Activated naive CD4-positive, alpha-beta T cell treated with Interleukin-2 at 50 U/mL for 16 hours (primary cell): ENCODE measurements around the gene IQUB.
"Not testable (repeated sequence)": the region's sequence is repeated elsewhere in the genome, so short reads cannot be mapped to it uniquely, and the experiment has no call there.

Experiments
- DNase-seq: peaks from one replicate; pipeline ENCODE4 v3.0.0-alpha.2; 2020

The IQUB gene

DNA sequence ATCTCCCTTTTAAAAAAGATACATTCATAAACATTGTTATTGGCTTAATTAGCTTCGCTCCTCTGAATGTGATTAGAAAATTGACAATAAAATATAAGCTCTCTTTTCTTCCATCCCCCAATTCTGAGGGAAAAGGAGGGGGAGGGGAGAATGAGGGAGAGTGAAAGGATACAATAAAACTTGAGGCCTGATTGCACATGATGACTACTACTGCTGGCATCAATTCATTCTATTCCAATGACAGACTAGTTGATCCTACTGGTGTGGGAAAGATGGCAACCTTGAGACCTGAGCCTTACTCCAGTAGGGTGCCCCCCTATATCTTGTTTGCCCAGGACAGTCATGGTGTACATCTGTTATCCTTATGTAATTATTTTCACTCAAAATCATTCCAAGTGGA lies 4.5 kb upstream of the IQUB start:
- no peak for DNase-seq

GRCh38 chr7:123538189-123538714 lies 3.9 kb upstream of the IQUB start:
- DNase-seq = no peak

- no peak for DNase-seq
Observed at GRCh38 chr7:123537026-123537642, 2.7 kb upstream of the IQUB start.

DNA sequence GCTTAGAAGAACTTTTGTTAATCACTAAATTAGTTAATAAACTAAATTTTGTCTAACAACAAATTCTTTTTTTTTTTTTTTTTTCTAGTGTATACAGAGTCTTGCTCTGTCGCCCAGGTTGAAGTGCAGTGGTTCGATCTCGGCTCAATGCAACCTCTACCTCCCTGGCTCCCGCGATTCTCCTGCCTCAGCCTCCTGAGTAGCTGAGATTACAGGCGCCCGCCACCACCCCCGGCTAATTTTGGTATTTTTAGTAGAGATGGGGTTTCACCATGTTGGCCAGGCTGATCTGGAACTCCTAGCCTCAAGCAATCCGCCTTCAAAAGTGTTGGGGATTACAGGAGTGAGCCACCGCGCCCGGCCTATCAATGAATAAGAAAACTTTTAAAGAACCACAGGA lies 1.1 kb upstream of the IQUB start:
- DNase-seq = no peak

DNA sequence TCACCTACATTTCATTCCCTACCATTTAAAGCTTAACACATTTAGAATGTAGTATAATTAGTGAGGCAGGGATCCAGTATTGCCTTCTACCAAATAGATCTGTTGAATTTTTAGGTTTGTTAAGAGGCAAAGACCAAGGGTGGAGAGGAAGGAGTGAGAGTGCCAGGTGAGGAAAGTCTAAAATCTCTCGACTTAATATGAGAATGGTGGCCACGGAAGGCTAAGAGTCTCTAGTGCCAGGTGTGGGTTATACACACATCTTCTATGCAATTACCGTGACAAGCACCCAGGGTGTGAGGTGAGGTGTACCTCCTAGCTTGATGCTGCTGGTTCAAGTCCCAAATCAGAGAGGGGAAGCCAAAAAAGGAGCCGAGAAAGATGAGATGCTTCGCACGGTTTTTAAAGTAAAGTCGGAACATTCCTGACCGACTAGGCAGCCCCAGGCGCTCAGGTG lies 439 bp downstream of the IQUB start:
- peak; percentile 20 for DNase-seq

DNA sequence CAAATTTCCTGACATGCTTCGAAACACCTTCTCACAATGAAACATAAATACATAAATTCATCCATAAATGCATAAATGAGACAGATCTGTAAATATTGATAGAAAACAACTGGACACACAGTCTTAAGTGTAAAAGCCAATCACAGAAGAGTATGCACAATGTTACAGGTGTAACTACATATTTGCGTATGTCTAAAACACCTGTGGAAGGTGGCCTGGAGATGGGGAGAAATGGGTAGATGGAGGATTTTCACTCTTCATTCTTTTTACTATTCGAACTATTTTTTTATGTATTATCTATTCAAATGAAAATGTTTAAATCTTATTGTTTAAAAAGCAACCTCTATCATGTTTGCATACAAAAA lies 860 bp downstream of the IQUB start:
- no peak for DNase-seq

- peak; percentile 40 for DNase-seq
Observed at GRCh38 chr7:123532788-123533552, 1.4 kb downstream of the IQUB start.

DNA sequence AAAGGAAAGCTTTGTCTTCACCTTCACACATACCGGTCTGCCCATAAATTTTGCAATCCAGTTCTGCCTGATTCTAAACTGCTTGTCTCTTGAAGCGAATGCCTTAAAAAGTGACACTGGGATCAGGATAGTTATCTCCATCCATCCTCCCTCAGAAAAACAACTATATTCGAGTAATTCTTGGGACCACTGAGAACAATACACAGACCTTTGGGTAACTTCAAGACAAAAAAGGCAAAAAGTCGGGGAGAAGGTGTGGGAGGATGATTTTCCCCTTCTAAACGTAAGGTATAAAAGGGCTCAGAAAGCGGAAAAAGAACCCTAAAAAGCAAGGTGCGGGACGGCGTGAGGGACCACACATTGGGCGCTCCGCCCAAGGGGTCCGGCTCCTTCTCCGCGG lies 2.1 kb downstream of the IQUB start:
- not testable (repeated sequence) for DNase-seq

DNA sequence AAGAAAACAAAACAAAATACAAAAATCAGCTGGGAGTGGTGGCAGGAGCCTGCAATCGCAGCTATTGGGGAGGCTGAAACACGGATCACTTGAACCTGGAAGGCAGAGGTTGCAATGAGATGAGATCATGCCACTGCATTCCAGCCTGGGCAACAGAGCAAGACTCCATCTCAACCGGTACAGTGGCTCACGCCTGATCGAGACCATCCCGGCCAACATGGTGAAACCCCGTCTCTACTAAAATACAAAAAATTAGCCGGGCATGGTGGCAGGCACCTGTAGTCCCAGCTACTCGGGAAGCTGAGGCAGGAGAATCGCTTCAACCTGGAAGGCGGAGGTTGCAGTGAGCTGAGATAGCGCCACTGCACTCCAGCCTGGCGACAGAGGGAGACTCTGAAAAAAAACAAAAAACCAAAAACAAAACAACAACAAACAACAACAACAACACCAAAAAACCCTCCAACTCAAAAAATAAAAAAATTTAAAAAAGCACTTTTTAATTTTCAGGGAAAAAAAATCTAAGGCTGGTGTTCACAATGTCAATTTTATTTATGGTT lies 4.3 kb downstream of the IQUB start:
- not testable (repeated sequence) for DNase-seq

DNA sequence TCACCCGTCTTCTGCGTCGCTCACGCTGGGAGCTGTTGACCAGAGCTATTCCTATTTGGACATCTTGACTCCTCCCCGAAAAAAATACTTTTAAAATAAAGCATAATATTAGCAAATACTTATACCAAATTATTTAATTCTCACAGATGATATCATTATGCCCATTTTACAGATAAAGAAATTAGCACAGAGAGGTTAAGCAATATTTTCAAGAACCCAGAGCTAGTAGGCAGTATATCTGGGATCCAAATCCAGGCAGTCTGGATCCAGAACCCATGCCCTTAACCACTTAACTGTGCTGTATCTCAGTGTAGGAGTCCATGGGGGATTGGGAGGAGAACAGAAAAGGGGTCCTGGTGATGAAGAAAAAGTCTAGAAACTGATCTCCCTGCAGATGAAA lies 6.1 kb downstream of the IQUB start:
- no peak for DNase-seq

- not testable (repeated sequence) for DNase-seq
Observed at GRCh38 chr7:123527712-123528225, 6.6 kb downstream of the IQUB start.

DNA sequence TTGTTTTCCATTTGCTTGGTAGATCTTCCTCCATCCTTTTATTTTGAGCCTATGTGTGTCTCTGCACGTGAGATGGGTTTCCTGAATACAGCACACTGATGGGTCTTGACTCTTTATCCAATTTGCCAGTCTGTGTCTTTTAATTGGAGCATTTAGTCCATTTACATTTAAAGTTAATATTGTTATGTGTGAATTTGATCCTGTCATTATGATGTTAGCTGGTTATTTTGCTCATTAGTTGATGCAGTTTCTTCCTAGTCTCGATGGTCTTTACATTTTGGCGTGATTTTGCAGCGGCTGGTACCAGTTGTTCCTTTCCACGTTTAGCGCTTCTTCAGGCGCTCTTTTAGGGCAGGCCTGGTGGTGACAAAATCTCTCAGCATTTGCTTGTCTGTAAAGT lies 7.9 kb downstream of the IQUB start:
- DNase-seq = not testable (repeated sequence)

DNA sequence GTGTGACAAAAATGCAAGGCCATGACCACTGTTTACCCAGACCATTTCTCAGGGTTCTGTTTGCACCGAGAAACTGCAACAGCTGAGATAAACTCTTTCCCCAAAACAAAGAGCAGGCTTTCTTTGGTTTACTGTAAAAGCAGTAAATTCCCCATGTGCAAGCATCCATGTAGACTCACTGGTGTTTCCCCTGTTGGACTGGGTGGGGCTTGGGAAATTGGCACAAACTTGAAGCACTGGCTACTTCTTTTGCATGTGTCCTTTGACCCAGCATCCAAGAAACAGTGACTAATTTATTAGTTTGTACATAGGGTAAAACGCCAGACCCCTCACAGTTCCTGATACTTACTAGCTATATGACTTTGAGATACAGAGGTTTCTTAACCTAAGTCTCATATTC lies 12.3 kb downstream of the IQUB start:
- DNase-seq = no peak

DNA sequence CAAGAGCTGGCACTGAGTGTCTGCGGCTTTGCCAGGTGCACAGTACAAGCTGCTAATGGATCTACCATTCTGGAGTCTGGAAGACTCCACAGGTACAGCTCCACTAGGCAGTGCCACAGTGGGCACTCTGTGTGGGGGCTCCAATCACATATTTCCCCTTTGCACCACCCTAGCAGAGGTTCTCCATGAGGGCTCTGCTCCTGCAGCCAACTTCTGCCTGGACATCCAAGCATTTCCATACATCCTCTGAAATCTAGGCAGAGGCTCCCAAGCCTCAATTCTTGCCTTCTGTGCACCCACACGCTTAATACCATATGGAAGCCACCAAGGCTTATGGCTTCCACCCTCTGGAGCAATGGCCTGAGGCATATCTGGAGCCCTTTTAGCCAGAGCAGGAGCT lies 29.2 kb downstream of the IQUB start:
- DNase-seq = no peak

DNA sequence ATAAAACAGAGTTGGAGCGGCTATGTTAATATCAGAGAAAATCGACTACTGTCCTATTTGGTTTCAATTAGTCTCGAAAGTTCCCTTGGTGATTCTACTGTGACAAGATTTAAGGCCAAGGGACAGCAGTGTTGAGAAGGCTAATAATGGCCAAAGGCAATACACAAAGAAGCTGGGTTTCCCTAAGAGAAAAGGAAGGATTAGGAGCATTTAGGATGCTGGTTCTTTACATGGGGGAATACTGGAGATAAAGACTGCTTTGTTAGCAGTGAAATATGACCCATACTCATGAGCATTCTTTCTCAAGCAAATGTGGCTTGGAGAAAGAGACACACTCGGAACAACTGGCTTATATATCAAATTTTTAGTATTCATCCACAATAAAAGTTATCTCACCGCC lies 32.2 kb downstream of the IQUB start:
- DNase-seq = no peak

DNA sequence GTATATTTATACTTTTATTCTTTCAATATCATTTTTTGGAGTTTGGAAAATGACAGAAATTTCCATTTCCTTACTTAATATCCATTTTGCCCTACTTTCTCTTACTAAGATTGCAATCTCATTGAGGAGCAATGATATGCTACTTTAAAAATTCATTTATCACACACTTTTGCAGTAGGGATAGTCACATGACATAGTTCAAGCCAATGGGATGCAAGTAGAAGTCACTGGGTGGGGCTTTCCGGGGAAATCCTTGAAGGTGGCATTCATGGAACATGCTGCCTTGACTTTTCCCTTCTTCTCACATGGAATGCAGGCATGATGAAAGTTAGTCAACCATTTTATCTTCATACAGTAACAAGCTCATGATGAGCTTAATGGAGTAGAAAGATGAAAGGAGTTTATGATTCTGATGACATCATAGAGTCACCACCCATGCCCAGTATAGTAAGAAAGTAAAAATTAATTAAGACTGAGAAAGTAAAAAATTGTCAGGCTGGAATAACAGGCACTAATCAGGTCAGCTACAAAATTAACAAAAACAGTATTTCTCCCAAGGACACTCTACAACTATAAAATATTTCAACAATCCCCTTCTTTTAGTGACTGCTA lies 33.4 kb downstream of the IQUB start:
- no peak for DNase-seq

DNA sequence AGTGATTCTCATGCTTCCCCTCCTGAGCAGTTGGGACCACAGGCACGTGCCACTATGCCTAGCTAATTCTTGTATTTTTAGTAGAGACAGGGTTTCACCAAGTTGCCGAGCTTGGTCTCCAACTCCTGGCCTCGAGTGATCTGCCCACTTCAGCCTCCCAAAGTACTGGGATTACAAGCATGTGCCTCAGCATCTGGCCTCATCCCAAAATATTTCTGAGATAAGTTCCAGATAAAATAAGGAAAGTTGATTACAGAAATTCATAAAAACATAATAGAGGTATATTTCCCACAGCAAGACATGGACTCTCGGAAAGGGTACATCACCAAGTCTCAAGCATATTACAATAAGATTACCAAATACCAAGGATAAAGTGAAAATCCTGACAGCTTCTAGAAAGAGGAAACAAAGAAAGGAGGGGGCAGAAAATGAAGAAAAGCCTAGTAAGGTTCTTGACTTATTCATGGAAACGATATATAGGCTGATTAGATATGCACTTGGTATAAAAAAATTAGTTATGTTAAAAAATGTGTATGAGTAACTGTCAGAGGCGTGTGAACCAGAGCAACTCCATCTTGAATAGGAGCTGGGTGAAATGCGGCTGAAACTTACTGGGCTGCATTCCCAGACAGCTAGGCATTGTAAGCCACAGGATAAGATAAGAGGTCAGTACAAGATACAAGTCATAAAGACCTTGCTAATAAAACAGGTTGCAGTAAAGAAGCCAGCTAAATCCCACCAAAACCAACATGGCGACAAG lies 35.0 kb downstream of the IQUB start:
- DNase-seq = no peak

- no peak for DNase-seq
Observed at GRCh38 chr7:123498601-123499000, 35.8 kb downstream of the IQUB start.

GRCh38 chr7:123498031-123498430 lies 36.4 kb downstream of the IQUB start:
- DNase-seq = no peak

GRCh38 chr7:123494193-123494796 lies 40.1 kb downstream of the IQUB start:
- DNase-seq = peak; percentile 8

DNA sequence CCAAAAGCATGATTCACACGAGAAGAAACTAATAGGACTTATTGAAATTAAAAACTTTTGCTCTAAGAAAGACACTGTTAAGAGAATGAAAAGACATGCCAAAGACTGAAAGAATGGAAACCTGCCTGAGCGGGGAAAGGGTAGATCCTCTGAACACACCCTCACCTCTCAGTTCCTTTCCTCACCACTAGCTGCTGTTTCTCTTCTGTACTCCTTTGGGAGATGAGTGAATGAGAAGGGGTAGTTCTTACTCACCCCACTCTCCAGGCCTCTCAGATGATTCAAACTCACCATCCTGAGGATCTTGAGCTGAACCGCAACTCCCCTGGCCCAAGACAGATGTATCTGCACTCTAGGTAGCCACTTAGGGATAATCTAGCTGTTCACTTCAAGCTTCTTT lies 41.9 kb downstream of the IQUB start:
- no peak for DNase-seq

DNA sequence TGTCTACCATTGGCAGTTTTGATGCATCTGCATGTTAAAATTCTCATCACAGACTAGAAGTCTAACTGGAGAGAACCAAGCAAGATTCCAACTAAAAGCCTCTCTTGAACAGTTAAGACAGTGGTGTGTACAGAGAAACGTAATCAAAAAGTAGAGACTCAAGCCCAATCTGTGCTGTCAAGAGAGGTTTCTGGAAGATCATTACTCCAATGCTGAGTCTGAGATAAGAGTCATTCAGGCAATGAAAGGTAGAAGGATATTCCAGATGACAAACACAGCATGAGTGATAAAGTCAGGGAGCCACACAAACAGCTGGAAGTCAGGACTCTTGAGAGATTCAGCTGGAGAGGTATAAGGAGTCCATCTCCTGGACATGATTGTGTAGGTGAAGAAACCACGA lies 48.7 kb downstream of the IQUB start:
- no peak for DNase-seq
